HCT116 (cell line): ENCODE measurements around the gene TPPP2. TPM values are rescaled to one million over a fixed set of nuclear protein-coding genes. Genes with fewer than 3 reads are reported as not detected.

Source experiments
- ATAC-seq: fragments of 200-7000 bp; cut with Tn5 transposase; 2 replicates; pipeline ENCODE4 v1.9.1; 2020; ENCODE audit warnings: mild to moderate bottlenecking, moderate library complexity
- BruUV-seq: library from RNA; stranded (reverse); fragments of 400-500 nt; replicated peaks from 2 replicates; lab custom pipeline; 2021; lab: Mats Ljungman, UMichigan
- CTCF ChIA-PET: fragments of 300-600 bp; sonication (Branson Sonifier 250); formaldehyde crosslinking; loops from one replicate; lab custom pipeline; 2021; ENCODE audit warnings: antibody characterized with exemption; lab: Charles Lee
- POLR2A ChIA-PET: fragments of 300-600, 350-600 bp; sonication (Branson Sonifier 250); formaldehyde crosslinking; loops from one replicate; lab custom pipeline; 2021; ENCODE audit warnings: antibody characterized with exemption; lab: Charles Lee
- RAD21 ChIA-PET, 2 experiments: fragments of 300-600 bp; sonication (Branson Sonifier 250); formaldehyde crosslinking; loops; one replicate each; lab custom pipeline; 2023; ENCODE audit warnings: low total read pairs in 2 of 2; ENCODE audit not compliant: uncharacterized antibody in 2 of 2, unreplicated experiment in 2 of 2, low non-redundant PET in 1 of 2; lab: Charles Lee
- DNase-seq: peaks from one replicate; pipeline ENCODE4 v3.0.0-alpha.2; 2010; ENCODE audit warnings: low read depth, low spot score
- H2AFZ ChIP-seq: fragments of 200-600 bp; shearing (Covaris generic), sonication (generic); 2 replicates; pipeline ENCODE4 v1.6.1; 2017; ENCODE audit warnings: low read depth, mixed run types, mixed read lengths, antibody characterized with exemption, low read length; ENCODE audit not compliant: poor library complexity, severe bottlenecking
- H3K27ac ChIP-seq: 2 replicates; pipeline ENCODE4 v1.5.1; 2012; ENCODE audit warnings: low read depth, low read length
- H3K27me3 ChIP-seq: fragments of 200-600 bp; sonication (generic); 2 replicates; pipeline ENCODE4 v1.6.1; 2016; ENCODE audit warnings: mixed run types, low read length, mixed read lengths; ENCODE audit not compliant: insufficient read depth
- H3K36me3 ChIP-seq, 2 experiments: fragments of 200-500 bp in 1 of 2; fragments of 200-600 bp in 1 of 2; sonication (Bioruptor generic) in 1 of 2; sonication (generic) in 1 of 2; 2 replicates each; pipeline versions ENCODE4 v1.5.1 to v1.6.1; 2014 to 2016; ENCODE audit warnings: low read length in 2 of 2, inconsistent platforms in 1 of 2, mixed read lengths in 1 of 2, mixed run types in 1 of 2; ENCODE audit not compliant: insufficient read depth in 2 of 2, control insufficient read depth in 1 of 2
- H3K4me1 ChIP-seq, 2 experiments: fragments of 200-600 bp in 1 of 2; sonication (generic) in 1 of 2; 2 replicates each; pipeline versions ENCODE4 v1.5.1 to v1.6.1; 2012 to 2017; ENCODE audit warnings: low read length in 2 of 2, inconsistent platforms in 1 of 2, mild to moderate bottlenecking in 1 of 2, mixed read lengths in 1 of 2, mixed run types in 1 of 2, moderate library complexity in 1 of 2; ENCODE audit not compliant: insufficient read depth in 2 of 2, control insufficient read depth in 1 of 2
- H3K4me2 ChIP-seq: fragments of 200-600 bp; sonication (generic); 2 replicates; pipeline ENCODE4 v1.6.1; 2017; ENCODE audit warnings: mixed run types, low read length, mixed read lengths
- H3K4me3 ChIP-seq, 2 experiments: fragments of 200-600 bp in 1 of 2; sonication (generic) in 1 of 2; replicated peaks in 1 of 2; 2 replicates each; pipeline ENCODE4 v1.5.1; 2011 to 2016; ENCODE audit warnings: low read length in 2 of 2, control low read depth in 1 of 2, low read depth in 1 of 2, mild to moderate bottlenecking in 1 of 2, mixed read lengths in 1 of 2, mixed run types in 1 of 2
- H3K79me2 ChIP-seq: fragments of 200-600 bp; sonication (generic); 2 replicates; pipeline ENCODE4 v1.6.1; 2017; ENCODE audit warnings: mild to moderate bottlenecking, mixed run types, low read length, moderate library complexity, mixed read lengths; ENCODE audit not compliant: insufficient read depth
- H3K9ac ChIP-seq: fragments of 200-600 bp; sonication (generic); 2 replicates; pipeline ENCODE4 v1.6.1; 2016; ENCODE audit warnings: low read length, mixed read lengths
- H3K9me2 ChIP-seq: fragments of 200-600 bp; sonication (generic), shearing (Covaris generic); 2 replicates; pipeline ENCODE4 v1.6.1; 2017; ENCODE audit warnings: mixed run types, mild to moderate bottlenecking, moderate library complexity; ENCODE audit not compliant: insufficient read depth
- H3K9me3 ChIP-seq, 2 experiments: fragments of 200-500 bp in 1 of 2; fragments of 200-600 bp in 1 of 2; sonication (Bioruptor generic) in 1 of 2; sonication (generic) in 1 of 2; 2 replicates each; pipeline ENCODE4 v1.6.1; 2014 to 2017; ENCODE audit warnings: low read length in 2 of 2, mixed read lengths in 2 of 2, inconsistent platforms in 1 of 2, low read depth in 1 of 2, mild to moderate bottlenecking in 1 of 2, mixed run types in 1 of 2, moderate library complexity in 1 of 2; ENCODE audit not compliant: control insufficient read depth in 1 of 2, insufficient read depth in 1 of 2
- H4K20me1 ChIP-seq: fragments of 200-600 bp; sonication (generic), shearing (Covaris generic); 2 replicates; pipeline ENCODE4 v1.6.1; 2017; ENCODE audit warnings: mixed run types, mild to moderate bottlenecking, moderate library complexity; ENCODE audit not compliant: insufficient read depth
- ATF3 ChIP-seq: IDR thresholded peaks from 2 replicates; pipeline ENCODE4 v1.6.1; 2012
- CTCF ChIP-seq, 3 experiments: fragments of 200-600 bp in 1 of 3; sonication (generic) in 1 of 3; IDR thresholded peaks in 2 of 3; conservative IDR thresholded peaks in 1 of 3; 2 replicates each; pipeline ENCODE4 v1.5.1; 2012 to 2017; ENCODE audit warnings: low read depth in 2 of 3, low read length in 2 of 3, antibody characterized with exemption in 1 of 3, borderline replicate concordance in 1 of 3, control low read depth in 1 of 3, mild to moderate bottlenecking in 1 of 3, mixed read lengths in 1 of 3, mixed run types in 1 of 3, moderate library complexity in 1 of 3; ENCODE audit not compliant: insufficient read depth in 1 of 3
- JUND ChIP-seq: IDR thresholded peaks from 2 replicates; pipeline ENCODE4 v1.6.1; 2012
- POLR2A ChIP-seq: IDR thresholded peaks from 2 replicates; pipeline ENCODE4 v1.7.0; 2011; ENCODE audit warnings: borderline replicate concordance; ENCODE audit not compliant: insufficient read depth, insufficient read length; ENCODE audit errors: extremely low read depth
- POLR2AphosphoS5 ChIP-seq: IDR thresholded peaks from 2 replicates; pipeline ENCODE4 v1.6.1; 2011; ENCODE audit warnings: mild to moderate bottlenecking, low read depth, low read length, moderate library complexity
- RAD21 ChIP-seq: IDR thresholded peaks from 2 replicates; pipeline ENCODE4 v1.6.1; 2012; ENCODE audit warnings: low read depth, mild to moderate bottlenecking
- SRF ChIP-seq: IDR thresholded peaks from 2 replicates; pipeline ENCODE4 v1.6.1; 2012; ENCODE audit warnings: low read depth
- intact Hi-C: fragments of 100-400 bp; cut with micrococcal nuclease; formaldehyde crosslinking; loops from 2 replicates; pipeline ENCODE4 v1.10.0; 2022
- total RNA-seq: library from RNA; stranded (reverse); gene quantifications from one replicate; pipeline ENCODE4 v1.2.1, GENCODE V29; 2021; ENCODE audit not compliant: unreplicated experiment
- TF ChIP-seq, protein P1 (sequence below): IDR thresholded peaks from 2 replicates; pipeline ENCODE4 v1.6.1; 2012

Gene TPPP2
- total RNA-seq, 1 experiment from 2014 or later, result not detected

GRCh38 chr14:21069388-21070082 is 39.5 kb downstream of the TPPP2 start:
- ATAC-seq, result peak; percentile 12
- TF ChIP-seq CTCF (IDR thresholded peaks at IDR 0.05 in 2 of 3, conservative IDR thresholded peaks at IDR 0.05 in 1 of 3; ENCODE audit: borderline replicate concordance in 1 of 3, insufficient read depth in 1 of 3, low read depth in 2 of 3, low read length in 2 of 3) (no peak), POLR2AphosphoS5 (no peak), SRF (no peak), ATF3 (no peak), JUND (no peak), POLR2A (no peak), RAD21 (no peak)
- TF ChIP-seq, protein P1, sequence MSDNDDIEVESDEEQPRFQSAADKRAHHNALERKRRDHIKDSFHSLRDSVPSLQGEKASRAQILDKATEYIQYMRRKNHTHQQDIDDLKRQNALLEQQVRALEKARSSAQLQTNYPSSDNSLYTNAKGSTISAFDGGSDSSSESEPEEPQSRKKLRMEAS, result no peak

More at GRCh38 chr14:21069388-21070082, 39.5 kb downstream of the TPPP2 start:
- no peak for DNase-seq
- H3K27ac ChIP-seq, result peak overlapping the region; percentile 14; the same call in 1 of the 2 replicates
- no peaks in the 10 kb centered on the region for H3K79me2 ChIP-seq
- no peaks in the 10 kb centered on the region for H3K36me3 ChIP-seq
- peak overlapping the region; percentile 97 for H3K4me2 ChIP-seq
- POLR2A ChIA-PET, result interaction anchor here (1.5 kb wide), 1 partner anchor 30 kb away, joined by 3 read pairs; no protein-coding TSS in a partner anchor
- H4K20me1 ChIP-seq, result no peaks in the 10 kb centered on the region
- H3K4me3 ChIP-seq, result peak overlapping the region; percentile 61 to 74
- peak overlapping the region; percentile 54 for H2AFZ ChIP-seq
- peaks cover 7 to 28% of the 10 kb centered on the region in 2 experiments for H3K4me1 ChIP-seq
- H3K9ac ChIP-seq, result peak overlapping the region; percentile 60
- 0 out of 2 replicates have a peak, but pooled peaks cover 4% of the 10 kb centered on the region for H3K27me3 ChIP-seq
- CTCF ChIA-PET, result interaction anchor here (1.1 to 3.2 kb wide), 9 partner anchors 14 to 55 kb away, joined by 3 to 59 read pairs (median 10); partner anchors contain the start of gene ZNF219
- RAD21 ChIA-PET, result interaction anchor here (1.5 to 1.8 kb wide), 3 partner anchors 35 to 55 kb away, joined by 3 to 6 read pairs (median 5); no protein-coding TSS in a partner anchor
- intact Hi-C loops, result loop anchor here (2.0 kb wide), 1 partner anchor 67 kb away; no protein-coding TSS in a partner anchor
- H3K9me2 ChIP-seq, result no peaks in the 10 kb centered on the region
- BruUV-seq, result no TSS peak
- no peaks in the 10 kb centered on the region for H3K9me3 ChIP-seq
